Liver (tissue), 9 donors: ENCODE results near the gene NTN1. TPM values are rescaled to one million over a fixed set of nuclear protein-coding genes. Genes with fewer than 3 reads are reported as not detected.

ENCODE experiments used
- DNase-seq: peaks from one replicate; pipeline ENCODE4 v3.0.0-alpha.2; 2017; ENCODE audit warnings: low spot score
- H3K27ac ChIP-seq, 2 donors: one replicate each; pipeline ENCODE4 v1.7.0; 2013; ENCODE audit warnings: inconsistent platforms in 2 of 2, low read length in 2 of 2, control low read depth in 1 of 2, low read depth in 1 of 2, mild to moderate bottlenecking in 1 of 2
- H3K27me3 ChIP-seq, 4 donors: one replicate each; pipeline versions ENCODE4 v1.6.1 to v1.7.0; 2013; ENCODE audit warnings: low read length in 3 of 4, inconsistent platforms in 1 of 4, mild to moderate bottlenecking in 1 of 4, moderate library complexity in 1 of 4; ENCODE audit not compliant: control insufficient read depth in 4 of 4, insufficient read depth in 4 of 4
- H3K36me3 ChIP-seq, 4 donors: one replicate each; pipeline versions ENCODE4 v1.6.1 to v1.7.0; 2013; ENCODE audit warnings: low read length in 3 of 4, mild to moderate bottlenecking in 3 of 4, low read depth in 1 of 4, moderate library complexity in 1 of 4; ENCODE audit not compliant: control insufficient read depth in 4 of 4, insufficient read depth in 3 of 4
- H3K4me1 ChIP-seq, 4 donors: one replicate each; pipeline versions ENCODE4 v1.6.1 to v1.7.0; 2013; ENCODE audit warnings: low read length in 3 of 4, mild to moderate bottlenecking in 3 of 4, moderate library complexity in 1 of 4; ENCODE audit not compliant: control insufficient read depth in 4 of 4, insufficient read depth in 4 of 4
- H3K4me3 ChIP-seq, 3 donors: one replicate each; pipeline versions ENCODE4 v1.6.1 to v1.7.0; 2013; ENCODE audit warnings: low read length in 3 of 3, control low read depth in 1 of 3, low read depth in 1 of 3, mild to moderate bottlenecking in 1 of 3
- H3K9ac ChIP-seq, 2 donors: one replicate each; pipeline ENCODE4 v1.7.0; 2013; ENCODE audit warnings: low read length in 2 of 2, mild to moderate bottlenecking in 2 of 2, moderate library complexity in 2 of 2, control low read depth in 1 of 2, low read depth in 1 of 2
- H3K9me3 ChIP-seq, 4 donors: one replicate each; pipeline versions ENCODE4 v1.6.1 to v1.7.0; 2013; ENCODE audit warnings: low read length in 3 of 4; ENCODE audit not compliant: control insufficient read depth in 4 of 4
- ATF3 ChIP-seq: IDR thresholded peaks from 2 replicates; pipeline ENCODE4 v1.6.1; 2016; ENCODE audit warnings: antibody characterized with exemption
- CTCF ChIP-seq: fragments of 150-350 bp; IDR thresholded peaks from 2 replicates; pipeline ENCODE4 v1.5.1; 2017; ENCODE audit warnings: improper control_type of control experiment, low read depth, low read length; ENCODE audit not compliant: missing input control
- EGR1 ChIP-seq, 2 donors: IDR thresholded peaks; 2 replicates each; pipeline ENCODE4 v1.6.1; 2016 to 2018; ENCODE audit warnings: antibody characterized with exemption in 2 of 2, low read depth in 2 of 2
- FOXA1 ChIP-seq: IDR thresholded peaks from 2 replicates; pipeline ENCODE4 v1.6.1; 2016; ENCODE audit warnings: antibody characterized with exemption
- FOXA2 ChIP-seq: IDR thresholded peaks from 2 replicates; pipeline ENCODE4 v1.6.1; 2016; ENCODE audit warnings: antibody characterized with exemption
- GABPA ChIP-seq, 2 donors: IDR thresholded peaks in 1 of 2; conservative IDR thresholded peaks in 1 of 2; 2 replicates each; pipeline ENCODE4 v1.6.1; 2016; ENCODE audit warnings: antibody characterized with exemption in 2 of 2, mild to moderate bottlenecking in 1 of 2, moderate library complexity in 1 of 2
- HNF4A ChIP-seq, 2 donors: conservative IDR thresholded peaks; 2 replicates each; pipeline ENCODE4 v1.6.1; 2016; ENCODE audit warnings: antibody characterized with exemption in 2 of 2, mild to moderate bottlenecking in 2 of 2
- HNF4G ChIP-seq: IDR thresholded peaks from 2 replicates; pipeline ENCODE4 v1.6.1; 2016; ENCODE audit warnings: antibody characterized with exemption
- JUND ChIP-seq, 2 donors: IDR thresholded peaks; 2 replicates each; pipeline ENCODE4 v1.6.1; 2016; ENCODE audit warnings: antibody characterized with exemption in 2 of 2
- MAX ChIP-seq: IDR thresholded peaks from 2 replicates; pipeline ENCODE4 v1.6.1; 2016; ENCODE audit warnings: antibody characterized with exemption
- NR2F2 ChIP-seq: IDR thresholded peaks from 2 replicates; pipeline ENCODE4 v1.6.1; 2016; ENCODE audit warnings: antibody characterized with exemption
- RAD21 ChIP-seq, 2 donors: IDR thresholded peaks; 2 replicates each; pipeline ENCODE4 v1.6.1; 2016; ENCODE audit warnings: antibody characterized with exemption in 2 of 2, mild to moderate bottlenecking in 2 of 2
- REST ChIP-seq: IDR thresholded peaks from 2 replicates; pipeline ENCODE4 v1.6.1; 2016; ENCODE audit warnings: antibody characterized with exemption, mild to moderate bottlenecking
- RXRA ChIP-seq, 2 donors: IDR thresholded peaks; 2 replicates each; pipeline ENCODE4 v1.6.1; 2017 to 2018; ENCODE audit warnings: antibody characterized with exemption in 2 of 2, mild to moderate bottlenecking in 1 of 2
- SP1 ChIP-seq: IDR thresholded peaks from 2 replicates; pipeline ENCODE4 v1.6.1; 2018; ENCODE audit warnings: antibody characterized with exemption, mild to moderate bottlenecking
- TAF1 ChIP-seq: conservative IDR thresholded peaks from 2 replicates; pipeline ENCODE4 v1.6.1; 2016; ENCODE audit warnings: antibody characterized with exemption, mild to moderate bottlenecking
- YY1 ChIP-seq: IDR thresholded peaks from 2 replicates; pipeline ENCODE4 v1.6.1; 2016; ENCODE audit warnings: antibody characterized with exemption, mild to moderate bottlenecking
- ZBTB33 ChIP-seq: IDR thresholded peaks from 2 replicates; pipeline ENCODE4 v1.6.1; 2016; ENCODE audit warnings: antibody characterized with exemption
- WGBS: extraction: QIAGEN DNeasy Blood & Tissue Kit; methylation state at CpG from one replicate; pipeline ENCODE4 v1.1.7; 2013; 5-methylcytosine and 5-hydroxymethylcytosine counted together
- polyA plus RNA-seq, 2 donors: library from polyadenylated mRNA; stranded (reverse) in 1 of 2; unstranded in 1 of 2; fragments of 200-250 nt in 1 of 2; fragments of >200 nt in 1 of 2; fragmentation: Nextera tagmentation in 1 of 2; extraction: Ambion mirVana in 1 of 2; gene quantifications; one replicate each; pipeline versions ENCODE4 v1.2.1 to v1.2.3, GENCODE V29; 2013 to 2015
- total RNA-seq, 2 donors: library from RNA; depleted of rRNA; stranded (reverse); fragments of >200 nt; gene quantifications; one replicate each; pipeline ENCODE4 v1.2.3, GENCODE V29; 2014
- donor health status: healthy.
- donor health status: healthy.
- donor health status: healthy.
- donor health status: healthy.
- donor health status: healthy.

The NTN1 gene
- total and polyA plus RNA-seq, 4 donors = 0.14 to 8.7 (median 4.3) TPM

- Histone ChIP-seq H3K36me3 (no peaks in the 10 kb centered on the region), H3K9me3 (no peaks in the 10 kb centered on the region), H3K4me1 (no peaks in the 10 kb centered on the region), H3K27ac (no peak overlapping the region), H3K4me3 (no peak overlapping the region), H3K27me3 (no peaks in the 10 kb centered on the region), H3K9ac (no peak overlapping the region)
- WGBS = 92% methylated on average over 10 of the region's 10 CpGs
- DNase-seq = no peak
- TF ChIP-seq TAF1 (no peak), MAX (no peak), JUND (IDR thresholded peaks at IDR 0.05) (no peak), RAD21 (IDR thresholded peaks at IDR 0.05) (no peak), RXRA (IDR thresholded peaks at IDR 0.05) (no peak), FOXA2 (no peak), CTCF (no peak), ATF3 (no peak), HNF4G (no peak), GABPA (IDR thresholded peaks at IDR 0.05 in 1 of 2, conservative IDR thresholded peaks at IDR 0.05 in 1 of 2) (no peak), HNF4A (conservative IDR thresholded peaks at IDR 0.05) (no peak), YY1 (no peak), FOXA1 (no peak), ZBTB33 (no peak), REST (no peak), SP1 (no peak), NR2F2 (no peak), EGR1 (IDR thresholded peaks at IDR 0.05; ENCODE audit: low read depth in 2 of 2) (no peak)
Observed at GRCh38 chr17:9124554-9124935, 103.2 kb downstream of the NTN1 start.
